HG02885 (cell line): ENCODE measurements around the gene PDCD11.
"Not testable (repeated sequence)": the region's sequence is repeated elsewhere in the genome, so short reads cannot be mapped to it uniquely, and the experiment has no call there.

Experiments used
- ATAC-seq: cut with Tn5 transposase; IDR thresholded peaks from one replicate; pipeline ENCODE4 v1.9.1; 2021; ENCODE audit warnings: mild to moderate bottlenecking; ENCODE audit not compliant: unreplicated experiment, poor library complexity

PDCD11 gene

DNA sequence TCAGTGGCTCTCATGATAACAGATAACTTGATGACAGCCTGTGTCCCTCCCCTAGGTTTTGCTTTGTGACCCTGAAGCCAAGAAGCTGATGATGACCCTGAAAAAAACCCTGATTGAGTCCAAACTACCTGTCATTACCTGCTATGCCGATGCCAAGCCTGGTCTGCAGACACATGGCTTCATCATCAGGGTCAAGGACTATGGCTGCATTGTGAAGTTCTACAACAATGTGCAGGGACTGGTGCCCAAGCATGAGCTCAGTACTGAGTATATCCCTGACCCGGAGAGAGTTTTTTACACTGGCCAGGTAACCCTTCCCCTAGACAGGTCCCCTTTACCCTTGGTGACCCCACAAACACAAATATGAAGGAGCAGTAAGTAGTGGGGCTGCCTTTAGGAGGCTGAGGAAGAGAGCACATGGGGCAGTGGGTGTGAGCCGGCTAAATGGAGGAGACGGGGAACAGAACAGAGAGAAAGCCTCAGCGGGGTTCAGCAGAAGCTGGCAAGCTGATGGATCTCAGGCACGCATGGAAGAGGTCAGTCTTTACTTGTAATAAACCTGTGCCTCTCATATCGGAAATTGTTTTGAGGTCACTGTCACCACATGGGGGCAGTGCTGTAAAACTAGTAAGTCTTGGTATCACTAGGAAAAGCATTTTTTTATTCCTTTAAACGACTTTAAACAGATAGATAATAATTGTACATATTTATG is 20.2 kb downstream of the PDCD11 start:
- no peak for ATAC-seq

DNA sequence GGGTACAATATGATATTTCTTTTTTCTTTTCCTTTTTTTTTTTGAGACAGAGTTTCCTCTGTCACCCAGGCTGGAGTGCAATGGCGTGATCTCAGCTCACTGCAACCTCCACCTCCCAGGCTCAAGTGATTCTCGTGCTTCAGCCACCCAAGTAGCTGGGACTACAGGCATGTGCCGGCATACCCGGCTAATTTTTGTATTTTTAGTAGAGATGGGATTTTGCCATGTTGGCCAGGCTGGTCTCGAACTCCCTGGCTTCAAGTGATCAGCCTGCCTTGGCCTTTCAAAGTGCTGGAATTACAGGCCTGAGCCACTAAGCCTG is 20.7 kb downstream of the PDCD11 start:
- ATAC-seq, result not testable (repeated sequence)

DNA sequence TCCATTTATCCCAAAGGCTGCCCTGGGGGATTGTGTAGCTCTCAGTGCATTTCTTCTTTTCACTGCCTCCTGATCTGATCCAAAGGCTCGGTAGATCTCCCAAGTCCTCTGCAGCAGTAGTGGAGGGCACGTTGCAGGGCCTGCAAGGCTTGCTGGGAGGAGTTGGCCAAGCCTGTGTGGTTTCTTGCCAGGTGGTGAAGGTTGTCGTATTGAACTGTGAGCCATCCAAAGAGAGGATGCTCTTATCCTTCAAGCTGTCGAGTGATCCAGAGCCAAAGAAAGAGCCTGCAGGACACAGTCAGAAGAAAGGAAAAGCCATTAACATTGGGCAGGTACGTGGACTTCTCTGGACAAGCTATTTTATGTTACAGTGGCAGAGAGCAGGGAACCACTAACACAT is 21.2 kb downstream of the PDCD11 start:
- ATAC-seq, result no peak

DNA sequence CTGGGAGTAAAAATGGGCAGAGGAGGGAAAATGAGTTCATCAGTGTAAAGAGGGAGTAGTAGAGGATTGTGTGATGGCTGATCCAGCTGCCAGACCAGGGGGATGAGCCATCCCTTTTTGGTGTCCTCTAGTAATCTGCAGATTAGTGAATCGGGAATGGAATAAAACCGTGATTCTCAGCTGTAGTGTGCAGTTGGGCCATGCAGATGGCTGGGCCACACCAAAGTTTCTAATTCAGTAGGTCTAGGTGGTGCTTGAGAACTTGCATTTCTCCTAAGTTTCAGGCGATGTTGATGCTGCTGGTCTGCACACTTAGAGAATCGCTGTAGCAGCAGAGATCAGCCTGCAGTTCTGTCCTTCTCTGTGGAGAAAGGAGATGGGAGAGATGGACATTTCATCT is 22.7 kb downstream of the PDCD11 start:
- no peak for ATAC-seq

DNA sequence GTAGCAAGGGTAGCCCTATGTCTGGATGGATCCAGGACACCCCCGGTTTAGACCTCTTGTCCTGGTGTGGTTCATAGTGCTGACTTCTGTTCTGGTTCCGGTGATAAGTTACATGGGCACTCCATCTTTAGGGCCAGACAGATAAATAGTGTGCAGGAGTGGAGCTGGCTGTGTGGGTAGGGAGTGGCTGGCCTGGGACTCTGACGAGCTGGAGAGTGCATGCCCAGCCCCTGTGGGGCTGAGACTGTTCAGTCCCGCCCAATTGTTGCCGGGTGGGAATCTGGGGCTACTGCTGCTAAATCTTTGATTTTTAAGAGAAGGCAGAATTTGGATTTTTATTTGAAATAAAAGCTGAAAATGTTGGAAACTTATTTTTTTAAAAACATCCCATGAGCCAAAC is 27.3 kb downstream of the PDCD11 start:
- ATAC-seq, result no peak

DNA sequence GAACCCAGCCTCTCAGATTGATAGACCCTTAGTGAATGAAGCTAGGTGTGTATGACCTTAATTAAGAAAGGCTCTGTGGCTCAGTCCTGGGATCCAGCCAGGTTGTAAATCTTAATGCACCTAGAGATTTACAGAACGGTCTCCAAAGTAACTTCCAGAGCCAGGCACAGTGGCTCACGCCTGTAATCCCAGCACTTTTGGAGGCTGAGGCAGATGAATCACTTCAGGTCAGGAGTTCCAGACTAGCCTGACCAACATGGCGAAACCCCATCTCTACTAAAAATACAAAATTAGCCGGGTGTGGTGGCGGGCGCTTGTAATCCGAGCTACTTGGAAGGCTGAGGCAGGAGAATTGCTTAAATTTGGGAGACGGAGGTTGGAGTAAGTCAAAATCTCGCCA is 31.4 kb downstream of the PDCD11 start:
- ATAC-seq, result no peak

DNA sequence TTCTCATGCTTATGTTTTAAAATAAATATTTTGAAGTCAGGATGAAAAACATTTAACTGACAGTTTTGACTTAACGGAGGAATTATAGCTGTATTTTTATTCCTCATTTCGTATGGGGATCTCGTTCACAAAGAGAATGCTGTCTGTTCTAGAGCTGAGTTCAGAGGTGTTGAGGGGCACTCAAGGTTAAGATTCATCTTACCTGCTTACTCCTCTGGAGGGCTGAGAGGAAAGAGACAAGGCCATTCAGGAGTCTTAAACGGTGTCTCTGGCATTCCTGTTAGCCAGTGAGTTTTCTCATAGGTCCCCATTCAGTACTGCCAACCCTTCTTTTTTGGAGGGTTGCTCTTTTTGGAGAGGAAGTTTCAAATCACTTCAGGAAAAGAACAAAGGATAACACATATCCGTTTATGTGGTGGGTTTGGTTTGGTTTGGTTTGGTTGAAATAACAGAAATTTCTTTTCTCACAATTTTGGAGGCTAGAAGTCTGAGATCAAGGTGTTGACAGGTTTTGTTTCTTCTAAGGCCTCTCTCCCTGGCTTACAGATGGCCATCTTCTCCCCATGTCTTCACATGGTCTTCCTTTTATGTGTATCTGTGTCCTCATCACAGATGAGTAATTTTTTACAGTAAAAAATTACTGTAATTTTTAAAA is 32.7 kb downstream of the PDCD11 start:
- ATAC-seq, result no peak

DNA sequence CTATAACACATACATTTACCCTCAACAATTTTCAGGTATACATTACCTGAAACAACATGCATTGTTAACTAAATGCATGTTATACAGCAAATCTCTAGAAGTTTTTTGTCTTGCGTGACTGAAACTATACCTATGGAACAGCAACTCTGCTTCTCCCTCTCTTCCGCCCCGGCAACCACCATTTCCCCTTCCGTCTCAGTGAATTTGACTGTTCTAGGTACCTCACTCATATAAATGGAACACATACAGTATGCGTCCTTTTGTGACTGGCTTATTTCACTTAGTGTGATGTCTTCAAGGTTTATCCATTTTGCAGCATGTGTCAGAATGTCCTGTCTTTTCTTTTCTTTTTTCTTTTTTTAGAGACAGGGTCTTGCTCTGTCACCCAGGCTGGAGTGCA is 33.2 kb downstream of the PDCD11 start:
- ATAC-seq, result no peak

DNA sequence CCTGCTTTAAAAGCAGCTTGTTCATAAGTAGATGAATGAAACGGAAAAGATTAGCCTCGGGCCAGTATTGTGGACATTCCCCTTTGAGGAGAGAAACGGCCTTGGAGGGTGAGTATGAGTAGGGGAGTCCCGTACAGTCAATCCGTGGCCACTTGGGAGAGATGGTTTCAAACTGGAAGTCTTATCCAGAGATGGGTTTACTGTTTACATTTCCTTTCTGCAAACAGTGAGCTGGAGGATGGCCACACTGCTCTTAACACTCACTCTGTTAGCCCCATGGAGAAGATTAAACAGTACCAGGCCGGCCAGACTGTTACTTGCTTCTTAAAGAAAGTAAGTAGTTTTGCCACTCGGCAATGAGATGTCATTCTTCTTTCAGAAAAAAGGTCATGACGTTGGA is 35.5 kb downstream of the PDCD11 start:
- ATAC-seq, result no peak

DNA sequence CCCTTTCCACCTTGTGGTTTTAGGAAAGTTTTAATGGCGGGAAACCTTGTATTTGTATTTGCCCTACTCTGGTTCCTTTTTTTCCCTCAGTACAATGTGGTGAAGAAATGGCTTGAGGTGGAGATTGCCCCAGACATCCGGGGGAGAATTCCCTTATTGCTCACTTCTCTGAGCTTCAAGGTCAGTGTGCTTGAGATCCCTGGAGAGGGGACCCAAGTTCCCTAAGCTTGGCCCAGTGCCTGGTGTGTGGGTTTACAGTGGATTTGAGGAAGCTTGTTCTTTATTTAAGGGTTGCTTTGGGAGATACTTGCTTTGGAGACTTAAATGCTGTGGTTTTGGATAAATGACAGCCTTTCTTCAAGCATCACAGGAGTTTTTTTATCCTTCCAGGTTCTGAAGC is 37.4 kb downstream of the PDCD11 start:
- ATAC-seq, result no peak

DNA sequence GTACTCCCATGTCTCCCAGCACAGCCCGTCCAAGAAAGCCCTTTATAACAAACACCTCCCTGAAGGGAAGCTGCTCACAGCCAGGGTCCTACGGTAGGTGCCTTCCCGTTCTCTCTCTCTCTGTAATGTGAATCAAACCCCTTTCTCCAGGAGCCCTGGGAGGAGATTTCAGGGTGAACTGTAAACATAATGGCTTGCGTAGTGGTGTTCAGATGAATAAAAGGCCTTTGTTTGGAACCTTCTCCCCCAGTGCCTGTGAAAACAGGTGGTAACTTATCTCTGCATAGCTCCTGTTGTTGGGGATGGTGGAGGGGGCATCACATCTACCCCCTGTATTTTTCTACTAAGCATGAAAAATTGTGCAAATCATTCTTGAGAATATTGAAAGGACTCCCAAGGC is 43.4 kb downstream of the PDCD11 start:
- no peak for ATAC-seq

DNA sequence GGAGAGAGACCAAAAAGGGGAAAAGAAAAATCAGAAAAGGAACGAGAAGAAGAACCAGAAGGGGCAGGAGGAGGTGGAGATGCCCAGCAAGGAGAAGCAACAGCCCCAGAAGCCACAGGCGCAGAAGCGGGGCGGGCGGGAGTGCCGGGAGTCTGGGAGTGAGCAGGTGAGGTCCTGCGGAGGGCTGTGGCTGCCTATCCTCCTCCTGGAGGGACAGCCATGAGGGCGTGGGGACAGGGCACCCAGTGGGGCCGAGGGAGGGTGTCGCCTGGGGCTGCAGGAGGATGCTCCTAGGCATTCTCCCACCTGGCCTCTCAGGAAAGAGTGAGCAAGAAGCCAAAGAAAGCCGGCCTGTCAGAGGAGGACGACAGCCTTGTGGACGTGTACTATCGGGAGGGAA is 44.0 kb downstream of the PDCD11 start:
- no peak for ATAC-seq

DNA sequence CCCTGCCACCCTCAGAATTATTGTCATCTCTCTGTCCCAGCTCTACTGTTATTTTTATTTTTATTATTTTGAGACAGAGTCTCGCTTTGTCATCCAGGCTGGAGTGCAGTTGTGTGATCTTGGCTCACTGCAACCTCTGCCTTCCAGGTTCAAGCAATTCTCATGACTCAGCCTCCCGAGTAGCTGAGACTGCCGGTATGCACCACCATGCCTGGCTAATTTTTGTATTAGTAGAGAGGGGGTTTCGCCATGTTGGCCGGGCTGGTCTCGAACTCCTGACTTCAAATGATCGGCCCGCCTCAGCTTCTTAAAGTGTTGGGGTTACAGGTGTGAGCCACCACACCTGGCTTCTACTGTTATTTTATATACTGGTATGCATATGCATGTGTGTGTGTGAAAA is 44.8 kb downstream of the PDCD11 start:
- no peak for ATAC-seq

DNA sequence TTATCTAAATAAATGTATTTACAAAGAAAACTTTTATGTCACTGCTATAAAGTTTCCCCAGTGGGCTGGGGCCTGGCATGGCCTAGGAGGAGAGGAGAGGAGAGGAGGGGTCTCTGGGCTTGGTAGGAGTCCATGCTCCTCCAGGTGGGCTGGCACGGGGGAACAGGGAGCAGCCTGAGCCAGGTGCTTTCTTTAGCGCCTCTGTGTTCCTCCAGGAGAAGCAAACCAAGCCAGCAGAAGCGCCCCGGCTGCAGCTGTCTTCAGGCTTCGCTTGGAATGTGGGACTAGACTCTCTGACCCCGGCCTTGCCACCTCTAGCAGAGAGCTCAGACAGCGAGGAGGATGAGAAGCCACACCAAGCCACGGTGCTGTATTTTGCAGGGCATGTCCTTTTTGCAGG is 45.2 kb downstream of the PDCD11 start:
- no peak for ATAC-seq

DNA sequence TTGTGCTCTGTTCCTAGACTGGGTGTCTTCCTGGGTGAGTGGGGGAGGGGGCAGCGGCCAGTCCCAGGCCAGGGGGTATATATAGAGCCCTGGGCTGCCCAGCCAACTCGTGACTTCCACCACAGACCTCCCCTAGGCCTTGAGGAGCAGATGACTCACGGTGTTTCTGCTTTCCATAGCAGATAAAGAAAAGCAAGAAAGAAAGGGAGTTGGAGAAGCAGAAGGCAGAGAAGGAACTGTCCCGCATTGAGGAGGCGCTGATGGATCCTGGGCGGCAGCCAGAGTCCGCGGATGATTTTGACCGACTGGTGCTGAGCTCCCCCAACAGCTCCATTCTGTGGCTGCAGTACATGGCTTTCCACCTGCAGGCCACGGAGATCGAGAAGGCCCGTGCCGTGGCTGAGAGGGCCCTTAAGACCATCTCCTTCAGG is 45.6 kb downstream of the PDCD11 start:
- no peak for ATAC-seq

DNA sequence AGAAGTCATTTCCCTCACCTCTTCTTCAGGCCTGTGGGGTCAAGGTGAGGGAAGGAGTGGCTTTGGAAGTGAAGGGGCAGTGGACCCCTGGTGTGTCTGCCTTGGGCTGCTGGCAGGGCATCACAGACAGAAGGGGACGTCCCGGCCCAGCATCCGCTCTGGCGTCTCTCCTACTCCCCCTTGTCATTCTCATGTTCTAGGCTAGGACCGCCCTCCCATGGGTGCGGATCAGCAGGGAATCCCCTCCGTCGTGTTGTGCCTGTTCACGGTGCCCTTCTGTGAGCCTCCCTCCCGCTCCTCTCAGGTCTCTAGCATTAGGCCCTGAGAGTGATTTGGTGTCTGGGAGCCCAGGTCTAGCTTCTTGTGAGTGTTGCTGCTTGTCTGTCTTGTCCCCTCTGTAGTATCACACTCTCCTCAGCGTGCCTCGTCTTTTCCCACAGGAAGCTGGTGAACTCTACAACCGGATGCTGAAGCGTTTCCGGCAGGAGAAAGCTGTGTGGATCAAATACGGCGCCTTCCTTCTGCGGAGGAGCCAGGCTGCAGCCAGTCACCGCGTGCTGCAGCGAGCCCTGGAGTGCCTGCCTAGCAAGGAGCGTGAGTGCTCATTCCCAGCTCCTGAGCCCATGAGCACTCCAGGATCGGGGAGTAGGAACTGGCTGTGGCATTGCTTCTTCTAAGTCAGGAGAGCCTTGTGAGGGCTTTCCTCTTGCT is 47.2 kb downstream of the PDCD11 start:
- ATAC-seq, result no peak

DNA sequence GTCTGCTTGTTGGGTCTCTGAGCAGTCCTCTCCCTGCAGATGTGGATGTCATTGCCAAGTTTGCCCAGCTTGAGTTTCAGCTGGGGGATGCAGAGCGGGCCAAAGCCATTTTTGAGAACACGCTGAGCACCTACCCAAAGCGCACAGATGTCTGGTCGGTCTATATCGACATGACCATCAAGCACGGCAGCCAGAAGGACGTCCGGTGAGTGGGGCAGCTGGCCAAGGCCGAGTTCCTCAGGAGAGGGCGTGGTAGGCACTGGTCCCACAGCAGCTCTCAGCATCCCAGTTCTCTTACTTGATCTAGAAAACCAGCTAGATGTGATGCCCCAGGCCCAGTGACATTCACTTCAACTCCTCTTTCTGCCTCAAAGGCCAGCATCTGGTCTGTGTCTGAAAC is 48.1 kb downstream of the PDCD11 start:
- no peak for ATAC-seq

DNA sequence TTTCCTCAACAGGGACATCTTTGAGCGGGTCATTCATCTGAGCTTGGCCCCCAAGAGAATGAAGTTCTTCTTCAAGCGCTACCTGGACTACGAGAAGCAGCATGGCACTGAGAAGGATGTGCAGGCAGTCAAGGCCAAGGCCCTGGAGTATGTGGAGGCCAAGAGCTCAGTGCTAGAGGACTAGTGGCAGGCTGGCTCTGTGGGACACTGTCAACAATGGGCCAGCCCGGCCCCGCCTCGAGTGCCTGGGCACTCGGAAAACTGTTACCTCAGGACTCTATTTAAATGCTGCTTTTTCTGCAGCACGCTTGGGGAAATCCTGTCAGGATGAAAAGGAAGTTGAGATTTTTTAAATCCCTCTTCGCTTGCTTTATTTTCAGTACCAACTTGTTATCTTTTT is 48.9 kb downstream of the PDCD11 start:
- no peak for ATAC-seq

DNA sequence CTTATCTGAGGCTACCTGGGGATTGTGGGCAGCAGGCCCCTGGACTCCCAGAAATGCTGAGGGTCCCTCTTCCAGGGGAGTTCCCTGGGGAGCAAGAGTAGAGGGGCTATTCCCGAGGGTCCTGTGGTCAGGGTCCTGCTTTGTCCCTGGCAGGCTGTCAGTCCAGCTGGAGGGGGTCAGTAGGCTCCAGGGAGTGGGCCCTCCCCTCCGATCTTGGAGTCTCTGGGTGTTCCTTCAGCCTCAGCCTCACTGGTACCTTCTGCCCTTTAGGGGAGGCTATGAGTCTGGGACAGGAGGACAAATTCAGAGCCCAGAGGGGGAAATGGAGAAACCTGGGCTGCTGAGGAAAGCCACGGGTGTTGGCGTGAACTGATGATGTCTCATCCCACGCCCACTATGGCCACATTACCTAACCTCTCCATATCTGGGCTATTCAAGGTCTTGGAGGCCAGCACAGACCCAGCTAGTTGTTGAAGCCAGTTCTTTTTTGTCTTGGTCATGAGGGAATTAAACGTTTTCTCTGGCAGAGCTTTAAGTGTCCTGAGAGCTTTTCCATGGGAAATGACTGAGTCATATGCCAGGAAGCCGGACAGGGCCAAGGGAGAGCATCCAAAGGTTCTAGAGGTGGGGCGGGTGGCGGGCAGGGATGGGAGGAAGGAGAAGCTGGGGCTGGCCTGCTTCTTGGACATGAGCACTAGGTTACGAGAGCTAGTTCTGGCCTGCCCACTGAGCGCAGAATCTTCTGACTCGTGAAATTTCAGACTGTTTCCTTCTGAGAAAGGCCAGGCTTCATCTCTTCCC is 49.5 kb downstream of the PDCD11 start:
- ATAC-seq, result no peak

DNA sequence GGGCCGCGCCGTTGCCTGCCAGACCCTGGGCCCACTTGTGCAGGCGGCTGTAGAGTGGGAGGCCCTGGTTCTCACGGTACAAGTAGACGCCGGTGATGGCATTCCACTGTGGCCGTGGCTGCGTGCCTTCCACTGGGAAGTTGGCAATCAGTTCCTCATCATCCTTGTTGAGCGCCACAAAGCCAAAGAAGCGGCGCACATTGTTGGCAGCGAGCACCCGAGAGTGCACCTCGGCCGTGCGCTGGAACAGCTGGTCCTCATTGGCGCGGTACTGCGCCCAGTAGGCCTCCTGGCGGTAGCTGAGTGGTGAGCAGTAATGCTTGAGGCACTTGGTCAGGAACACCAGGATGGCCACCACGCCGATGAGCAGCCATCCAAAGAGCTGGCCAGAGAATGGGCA is 50.8 kb downstream of the PDCD11 start:
- ATAC-seq, result no peak

DNA sequence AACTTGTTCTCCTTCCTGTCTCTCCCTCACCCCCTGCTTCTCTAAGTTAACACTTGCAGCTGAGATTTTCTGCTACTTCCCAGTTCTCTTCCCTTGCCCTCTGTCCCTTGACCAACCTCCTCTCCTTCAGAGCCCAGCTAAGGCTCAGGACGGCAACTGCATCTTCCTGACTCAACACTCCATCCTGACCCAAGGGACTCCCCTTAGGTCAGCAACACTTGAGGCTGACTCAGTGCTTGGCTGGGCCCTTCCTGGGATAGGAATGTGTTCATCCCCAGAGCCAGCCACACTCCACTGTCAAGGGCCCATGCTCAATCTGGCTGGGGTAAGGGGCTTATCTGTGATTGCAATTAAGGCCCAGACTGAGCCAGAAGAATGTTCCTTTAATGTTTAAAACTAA is 52.3 kb downstream of the PDCD11 start:
- ATAC-seq, result no peak
